ENCODE results near the gene ELF5. TPM values are rescaled to one million over a fixed set of nuclear protein-coding genes. Genes with fewer than 3 reads are reported as not detected.

The ELF5 gene
- total and polyA plus RNA-seq, 4 donors: 0.06 to 0.37 (median 0.08) TPM; not detected in 1

GRCh38 chr11:34524696-34525095 is 11.1 kb upstream of the ELF5 start:
- peaks cover 0 to 19% (median 12%) of the 10 kb centered on the region in 4 donors for H3K4me1 ChIP-seq (ENCODE audit: control insufficient read depth in 4 of 4, insufficient read depth in 4 of 4, low read length in 3 of 4)
- no peaks in the 10 kb centered on the region for H3K36me3 ChIP-seq (ENCODE audit: control insufficient read depth in 4 of 4, insufficient read depth in 3 of 4, low read depth in 1 of 4, low read length in 3 of 4)
- DNase-seq (ENCODE audit: low spot score): no peak
- H3K27ac ChIP-seq (ENCODE audit: low read depth in 1 of 2, low read length in 2 of 2): no peak overlapping the region
- no peaks in the 10 kb centered on the region for H3K27me3 ChIP-seq (ENCODE audit: control insufficient read depth in 4 of 4, insufficient read depth in 4 of 4, low read length in 3 of 4)
- no peaks in the 10 kb centered on the region for H3K9me3 ChIP-seq (ENCODE audit: control insufficient read depth in 4 of 4, low read length in 3 of 4)
- TF ChIP-seq REST (IDR thresholded peaks at IDR 0.05): no peak
- no peak overlapping the region for H3K9ac ChIP-seq (ENCODE audit: low read depth in 1 of 2, low read length in 2 of 2)
- 84% methylated on average over 12 of the region's 12 CpGs for WGBS
- H3K4me3 ChIP-seq (ENCODE audit: low read depth in 1 of 3, low read length in 3 of 3): no peak overlapping the region

- peaks cover 0 to 13% (median 3%) of the 10 kb centered on the region in 4 donors for H3K4me1 ChIP-seq (ENCODE audit: control insufficient read depth in 4 of 4, insufficient read depth in 4 of 4, low read length in 3 of 4)
- H3K9ac ChIP-seq (ENCODE audit: low read depth in 1 of 2, low read length in 2 of 2): no peak overlapping the region
- no peaks in the 10 kb centered on the region for H3K27me3 ChIP-seq (ENCODE audit: control insufficient read depth in 4 of 4, insufficient read depth in 4 of 4, low read length in 3 of 4)
- H3K27ac ChIP-seq (ENCODE audit: low read depth in 1 of 2, low read length in 2 of 2): no peak overlapping the region
- no peaks in the 10 kb centered on the region for H3K9me3 ChIP-seq (ENCODE audit: control insufficient read depth in 4 of 4, low read length in 3 of 4)
- TF ChIP-seq FOXA2 (IDR thresholded peaks at IDR 0.05) (no peak), YY1 (IDR thresholded peaks at IDR 0.05) (no peak), RXRA (IDR thresholded peaks at IDR 0.05) (no peak), GABPA (IDR thresholded peaks at IDR 0.05 in 1 of 2, conservative IDR thresholded peaks at IDR 0.05 in 1 of 2) (no peak), CTCF (IDR thresholded peaks at IDR 0.05; ENCODE audit: low read depth, low read length, missing input control) (no peak), ATF3 (IDR thresholded peaks at IDR 0.05) (no peak), JUND (IDR thresholded peaks at IDR 0.05) (no peak), FOXA1 (IDR thresholded peaks at IDR 0.05) (no peak), TAF1 (conservative IDR thresholded peaks at IDR 0.05) (no peak), NR2F2 (IDR thresholded peaks at IDR 0.05) (no peak), HNF4A (conservative IDR thresholded peaks at IDR 0.05) (no peak), ZBTB33 (IDR thresholded peaks at IDR 0.05) (no peak), REST (IDR thresholded peaks at IDR 0.05) (no peak), RAD21 (IDR thresholded peaks at IDR 0.05) (no peak), EGR1 (IDR thresholded peaks at IDR 0.05; ENCODE audit: low read depth in 2 of 2) (no peak), HNF4G (IDR thresholded peaks at IDR 0.05) (no peak), SP1 (IDR thresholded peaks at IDR 0.05) (no peak)
- TF ChIP-seq, protein P1, sequence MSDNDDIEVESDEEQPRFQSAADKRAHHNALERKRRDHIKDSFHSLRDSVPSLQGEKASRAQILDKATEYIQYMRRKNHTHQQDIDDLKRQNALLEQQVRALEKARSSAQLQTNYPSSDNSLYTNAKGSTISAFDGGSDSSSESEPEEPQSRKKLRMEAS (IDR thresholded peaks at IDR 0.05): no peak
- H3K36me3 ChIP-seq (ENCODE audit: control insufficient read depth in 4 of 4, insufficient read depth in 3 of 4, low read depth in 1 of 4, low read length in 3 of 4): no peaks in the 10 kb centered on the region
- WGBS: 83% methylated on average over 3 of the region's 3 CpGs
- DNase-seq (ENCODE audit: low spot score): no peak
- no peak overlapping the region for H3K4me3 ChIP-seq (ENCODE audit: low read depth in 1 of 3, low read length in 3 of 3)
Observed at GRCh38 chr11:34523053-34523452, 9.5 kb upstream of the ELF5 start.
